ENCODE results near the gene DNHD1. TPM values are rescaled to one million over a fixed set of nuclear protein-coding genes. Genes with fewer than 3 reads are reported as not detected.

DNHD1 gene
- total RNA-seq, 1 donor from 2014 or later = 7.0 TPM

DNA sequence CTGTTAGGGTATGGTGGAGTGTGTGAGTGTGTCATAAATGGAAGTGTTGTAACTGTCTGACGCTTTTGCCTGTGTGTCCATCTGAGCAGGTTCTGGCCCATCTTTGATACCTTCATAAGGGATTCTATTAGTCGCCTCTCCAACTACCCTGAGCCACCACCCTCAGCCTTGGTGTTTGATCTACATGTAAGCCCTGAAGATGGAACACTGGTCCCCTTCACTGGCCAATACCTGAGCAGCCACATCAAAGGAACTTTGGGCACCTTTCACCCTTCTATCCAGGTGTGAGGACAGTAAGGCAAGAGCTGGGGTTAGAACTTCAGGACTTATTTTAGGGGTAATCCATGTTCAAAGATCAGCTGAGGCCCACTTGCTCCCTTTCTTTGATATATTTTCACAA, 51.0 kb downstream of the DNHD1 start:
- no peak for DNase-seq (ENCODE audit: low spot score, unreplicated experiment)
- Mint-ChIP-seq H3K4me3 (ENCODE audit: low read depth) (no peak overlapping the region), H3K4me1 (ENCODE audit: low read depth) (peaks cover 2% of the 10 kb centered on the region), H3K27me3 (no peaks in the 10 kb centered on the region), H3K9me3 (ENCODE audit: low read depth) (no peaks in the 10 kb centered on the region), H3K27ac (no peak overlapping the region), H3K36me3 (ENCODE audit: insufficient read depth) (no peaks in the 10 kb centered on the region)
- TF ChIP-seq, protein P1, sequence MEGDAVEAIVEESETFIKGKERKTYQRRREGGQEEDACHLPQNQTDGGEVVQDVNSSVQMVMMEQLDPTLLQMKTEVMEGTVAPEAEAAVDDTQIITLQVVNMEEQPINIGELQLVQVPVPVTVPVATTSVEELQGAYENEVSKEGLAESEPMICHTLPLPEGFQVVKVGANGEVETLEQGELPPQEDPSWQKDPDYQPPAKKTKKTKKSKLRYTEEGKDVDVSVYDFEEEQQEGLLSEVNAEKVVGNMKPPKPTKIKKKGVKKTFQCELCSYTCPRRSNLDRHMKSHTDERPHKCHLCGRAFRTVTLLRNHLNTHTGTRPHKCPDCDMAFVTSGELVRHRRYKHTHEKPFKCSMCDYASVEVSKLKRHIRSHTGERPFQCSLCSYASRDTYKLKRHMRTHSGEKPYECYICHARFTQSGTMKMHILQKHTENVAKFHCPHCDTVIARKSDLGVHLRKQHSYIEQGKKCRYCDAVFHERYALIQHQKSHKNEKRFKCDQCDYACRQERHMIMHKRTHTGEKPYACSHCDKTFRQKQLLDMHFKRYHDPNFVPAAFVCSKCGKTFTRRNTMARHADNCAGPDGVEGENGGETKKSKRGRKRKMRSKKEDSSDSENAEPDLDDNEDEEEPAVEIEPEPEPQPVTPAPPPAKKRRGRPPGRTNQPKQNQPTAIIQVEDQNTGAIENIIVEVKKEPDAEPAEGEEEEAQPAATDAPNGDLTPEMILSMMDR (IDR thresholded peaks at IDR 0.05; ENCODE audit: unreplicated experiment) = no peak

- Mint-ChIP-seq H3K36me3 (ENCODE audit: insufficient read depth) (no peaks in the 10 kb centered on the region), H3K9me3 (ENCODE audit: low read depth) (no peaks in the 10 kb centered on the region)
- no peak for DNase-seq (ENCODE audit: low spot score, unreplicated experiment)
These were observed 51.6 kb downstream of the DNHD1 start for GRCh38 chr11:6548641-6549040.

GRCh38 chr11:6553634-6554033, 56.6 kb downstream of the DNHD1 start:
- Mint-ChIP-seq H3K4me3 (ENCODE audit: low read depth) (no peak overlapping the region), H3K27ac (no peak overlapping the region), H3K4me1 (ENCODE audit: low read depth) (peaks cover 13% of the 10 kb centered on the region), H3K9me3 (ENCODE audit: low read depth) (no peaks in the 10 kb centered on the region), H3K27me3 (no peaks in the 10 kb centered on the region), H3K36me3 (ENCODE audit: insufficient read depth) (no peaks in the 10 kb centered on the region)
- DNase-seq (ENCODE audit: low spot score, unreplicated experiment) = no peak
- TF ChIP-seq, protein P1 (IDR thresholded peaks at IDR 0.05; ENCODE audit: unreplicated experiment) = no peak

More at GRCh38 chr11:6548641-6549040, 51.6 kb downstream of the DNHD1 start:
- Mint-ChIP-seq H3K27ac (no peak overlapping the region), H3K27me3 (no peaks in the 10 kb centered on the region), H3K4me3 (ENCODE audit: low read depth) (no peak overlapping the region), H3K4me1 (ENCODE audit: low read depth) (peaks cover 5% of the 10 kb centered on the region)
- TF ChIP-seq, protein P1 (IDR thresholded peaks at IDR 0.05; ENCODE audit: unreplicated experiment) = no peak

GRCh38 chr11:6554828-6555706, 58.0 kb downstream of the DNHD1 start:
- H3K36me3 Mint-ChIP-seq (ENCODE audit: insufficient read depth) = no peaks in the 10 kb centered on the region
- H3K27me3 Mint-ChIP-seq = no peaks in the 10 kb centered on the region
- H3K27ac Mint-ChIP-seq = peak overlapping the region; percentile 31
- TF ChIP-seq, protein P1 (IDR thresholded peaks at IDR 0.05; ENCODE audit: unreplicated experiment) = no peak
- no peak overlapping the region for H3K4me3 Mint-ChIP-seq (ENCODE audit: low read depth)
- DNase-seq (ENCODE audit: low spot score, unreplicated experiment) = no peak
- no peaks in the 10 kb centered on the region for H3K9me3 Mint-ChIP-seq (ENCODE audit: low read depth)
- H3K4me1 Mint-ChIP-seq (ENCODE audit: low read depth) = peaks cover 13% of the 10 kb centered on the region

GRCh38 chr11:6556139-6556949, 59.3 kb downstream of the DNHD1 start:
- no peaks in the 10 kb centered on the region for H3K36me3 Mint-ChIP-seq (ENCODE audit: insufficient read depth)
- no peak overlapping the region for H3K4me3 Mint-ChIP-seq (ENCODE audit: low read depth)
- H3K9me3 Mint-ChIP-seq (ENCODE audit: low read depth) = no peaks in the 10 kb centered on the region
- no peak overlapping the region for H3K27ac Mint-ChIP-seq
- H3K27me3 Mint-ChIP-seq = no peaks in the 10 kb centered on the region
- DNase-seq (ENCODE audit: low spot score, unreplicated experiment) = no peak
- TF ChIP-seq, protein P1 (IDR thresholded peaks at IDR 0.05; ENCODE audit: unreplicated experiment) = no peak
- H3K4me1 Mint-ChIP-seq (ENCODE audit: low read depth) = peaks cover 11% of the 10 kb centered on the region

All from progenitor cell of endocrine pancreas (in vitro differentiated cells).